A673 (cell line): Measurements from ENCODE around the gene IGFALS.

Source experiments
- EZH2 ChIP-seq: fragments of 200-600 bp; sonication (generic); IDR thresholded peaks from 2 replicates; pipeline ENCODE4 v1.6.1; 2017; ENCODE audit warnings: borderline replicate concordance, low read depth, mild to moderate bottlenecking, mixed read lengths, antibody characterized with exemption, low read length; ENCODE audit not compliant: poor library complexity, severe bottlenecking
- TF ChIP-seq, protein P1 (sequence below): fragments of 300-800, 200-600 bp; sonication (generic); conservative IDR thresholded peaks from 2 replicates; pipeline ENCODE4 v1.5.1; 2017; ENCODE audit warnings: low read depth, mild to moderate bottlenecking, antibody characterized with exemption, low read length, moderate library complexity, mixed read lengths

DNA sequence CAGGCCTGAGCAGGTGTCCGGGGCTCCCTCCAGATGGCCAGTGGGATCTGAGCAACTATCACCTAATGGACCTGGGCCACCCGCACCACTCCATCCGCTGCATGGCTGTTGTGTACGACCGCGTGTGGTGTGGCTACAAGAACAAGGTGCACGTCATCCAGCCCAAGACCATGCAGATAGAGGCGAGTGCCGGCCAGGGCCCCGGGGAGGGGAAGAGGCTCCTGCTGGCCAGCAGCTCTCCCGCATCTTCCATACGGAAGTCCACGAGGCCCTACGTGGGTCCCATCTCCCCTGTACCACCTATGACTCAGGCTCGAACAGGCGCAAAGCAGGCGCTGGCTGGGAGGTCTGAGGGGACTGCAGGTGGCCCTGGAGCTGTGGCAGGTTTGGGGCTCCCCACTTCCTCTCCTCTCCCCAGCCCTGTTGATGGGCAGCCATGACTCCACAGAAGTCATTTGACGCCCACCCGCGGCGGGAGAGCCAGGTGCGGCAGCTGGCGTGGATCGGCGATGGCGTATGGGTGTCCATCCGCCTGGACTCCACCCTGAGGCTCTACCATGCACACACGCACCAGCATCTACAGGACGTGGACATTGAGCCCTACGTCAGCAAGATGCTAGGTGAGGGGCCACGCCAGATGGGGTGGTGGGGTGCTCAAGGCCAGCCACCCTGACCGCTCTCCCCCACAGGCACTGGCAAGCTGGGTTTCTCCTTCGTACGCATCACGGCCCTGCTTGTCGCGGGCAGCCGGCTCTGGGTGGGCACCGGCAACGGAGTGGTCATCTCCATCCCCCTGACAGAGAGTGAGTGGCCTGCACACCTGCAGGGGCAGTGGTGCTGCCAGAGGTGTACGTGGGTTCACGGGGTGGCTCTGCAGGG lies 26.1 kb downstream of the IGFALS start:
- TF ChIP-seq, protein P1, sequence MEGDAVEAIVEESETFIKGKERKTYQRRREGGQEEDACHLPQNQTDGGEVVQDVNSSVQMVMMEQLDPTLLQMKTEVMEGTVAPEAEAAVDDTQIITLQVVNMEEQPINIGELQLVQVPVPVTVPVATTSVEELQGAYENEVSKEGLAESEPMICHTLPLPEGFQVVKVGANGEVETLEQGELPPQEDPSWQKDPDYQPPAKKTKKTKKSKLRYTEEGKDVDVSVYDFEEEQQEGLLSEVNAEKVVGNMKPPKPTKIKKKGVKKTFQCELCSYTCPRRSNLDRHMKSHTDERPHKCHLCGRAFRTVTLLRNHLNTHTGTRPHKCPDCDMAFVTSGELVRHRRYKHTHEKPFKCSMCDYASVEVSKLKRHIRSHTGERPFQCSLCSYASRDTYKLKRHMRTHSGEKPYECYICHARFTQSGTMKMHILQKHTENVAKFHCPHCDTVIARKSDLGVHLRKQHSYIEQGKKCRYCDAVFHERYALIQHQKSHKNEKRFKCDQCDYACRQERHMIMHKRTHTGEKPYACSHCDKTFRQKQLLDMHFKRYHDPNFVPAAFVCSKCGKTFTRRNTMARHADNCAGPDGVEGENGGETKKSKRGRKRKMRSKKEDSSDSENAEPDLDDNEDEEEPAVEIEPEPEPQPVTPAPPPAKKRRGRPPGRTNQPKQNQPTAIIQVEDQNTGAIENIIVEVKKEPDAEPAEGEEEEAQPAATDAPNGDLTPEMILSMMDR = no peak
- TF ChIP-seq EZH2 = no peak
